ENCODE data around the gene OCIAD1.
"Not testable (repeated sequence)": the region's sequence is repeated elsewhere in the genome, so short reads cannot be mapped to it uniquely, and the experiment has no call there.

The OCIAD1 gene

GRCh38 chr4:48862661-48863060, 31.8 kb downstream of the OCIAD1 start:
- Histone ChIP-seq H3K4me3 (ENCODE audit: low read depth, low read length) (no peak overlapping the region), H3K4me1 (ENCODE audit: control insufficient read depth, insufficient read depth, low read length) (no peaks in the 10 kb centered on the region), H3K36me3 (ENCODE audit: control insufficient read depth, insufficient read depth, low read length) (no peaks in the 10 kb centered on the region), H3K9me3 (ENCODE audit: control insufficient read depth, insufficient read depth, low read length) (no peaks in the 10 kb centered on the region), H3K27me3 (ENCODE audit: control insufficient read depth, insufficient read depth, low read length) (no peaks in the 10 kb centered on the region), H3K9ac (ENCODE audit: low read depth, low read length) (no peak overlapping the region)

- H3K4me1 ChIP-seq (ENCODE audit: control insufficient read depth, insufficient read depth, low read length) = no peaks in the 10 kb centered on the region
Measured at GRCh38 chr4:48863728-48864127, 32.8 kb downstream of the OCIAD1 start.

GRCh38 chr4:48864696-48865095, 33.8 kb downstream of the OCIAD1 start:
- not testable (repeated sequence) for H3K27me3 ChIP-seq (ENCODE audit: control insufficient read depth, insufficient read depth, low read length); H3K4me3 ChIP-seq (ENCODE audit: low read depth, low read length); H3K36me3 ChIP-seq (ENCODE audit: control insufficient read depth, insufficient read depth, low read length); H3K9me3 ChIP-seq (ENCODE audit: control insufficient read depth, insufficient read depth, low read length); H3K9ac ChIP-seq (ENCODE audit: low read depth, low read length); H3K4me1 ChIP-seq (ENCODE audit: control insufficient read depth, insufficient read depth, low read length)

More at GRCh38 chr4:48863728-48864127, 32.8 kb downstream of the OCIAD1 start:
- Histone ChIP-seq H3K36me3 (ENCODE audit: control insufficient read depth, insufficient read depth, low read length) (no peaks in the 10 kb centered on the region), H3K4me3 (ENCODE audit: low read depth, low read length) (no peak overlapping the region), H3K9ac (ENCODE audit: low read depth, low read length) (no peak overlapping the region), H3K27me3 (ENCODE audit: control insufficient read depth, insufficient read depth, low read length) (no peaks in the 10 kb centered on the region), H3K9me3 (ENCODE audit: control insufficient read depth, insufficient read depth, low read length) (no peaks in the 10 kb centered on the region)

- no peaks in the 10 kb centered on the region for H3K36me3 ChIP-seq (ENCODE audit: control insufficient read depth, insufficient read depth, low read length)
- H3K27me3 ChIP-seq (ENCODE audit: control insufficient read depth, insufficient read depth, low read length) = no peaks in the 10 kb centered on the region
- no peak overlapping the region for H3K9ac ChIP-seq (ENCODE audit: low read depth, low read length)
Measured at GRCh38 chr4:48877827-48878535, 47.1 kb downstream of the OCIAD1 start.

GRCh38 chr4:48879561-48880442, 48.9 kb downstream of the OCIAD1 start:
- no peaks in the 10 kb centered on the region for H3K36me3 ChIP-seq (ENCODE audit: control insufficient read depth, insufficient read depth, low read length)
- H3K9me3 ChIP-seq (ENCODE audit: control insufficient read depth, insufficient read depth, low read length) = no peaks in the 10 kb centered on the region
- no peak overlapping the region for H3K9ac ChIP-seq (ENCODE audit: low read depth, low read length)
- H3K4me1 ChIP-seq (ENCODE audit: control insufficient read depth, insufficient read depth, low read length) = no peaks in the 10 kb centered on the region
- H3K27me3 ChIP-seq (ENCODE audit: control insufficient read depth, insufficient read depth, low read length) = no peaks in the 10 kb centered on the region
- no peak overlapping the region for H3K4me3 ChIP-seq (ENCODE audit: low read depth, low read length)

More at GRCh38 chr4:48877827-48878535, 47.1 kb downstream of the OCIAD1 start:
- H3K9me3 ChIP-seq (ENCODE audit: control insufficient read depth, insufficient read depth, low read length) = no peaks in the 10 kb centered on the region
- H3K4me3 ChIP-seq (ENCODE audit: low read depth, low read length) = no peak overlapping the region
- H3K4me1 ChIP-seq (ENCODE audit: control insufficient read depth, insufficient read depth, low read length) = no peaks in the 10 kb centered on the region

GRCh38 chr4:48881646-48882045, 50.8 kb downstream of the OCIAD1 start:
- not testable (repeated sequence) for H3K36me3 ChIP-seq (ENCODE audit: control insufficient read depth, insufficient read depth, low read length); H3K27me3 ChIP-seq (ENCODE audit: control insufficient read depth, insufficient read depth, low read length); H3K4me1 ChIP-seq (ENCODE audit: control insufficient read depth, insufficient read depth, low read length); H3K4me3 ChIP-seq (ENCODE audit: low read depth, low read length); H3K9ac ChIP-seq (ENCODE audit: low read depth, low read length); H3K9me3 ChIP-seq (ENCODE audit: control insufficient read depth, insufficient read depth, low read length)

- H3K9me3 ChIP-seq (ENCODE audit: control insufficient read depth, insufficient read depth, low read length); H3K36me3 ChIP-seq (ENCODE audit: control insufficient read depth, insufficient read depth, low read length); H3K27me3 ChIP-seq (ENCODE audit: control insufficient read depth, insufficient read depth, low read length); H3K4me3 ChIP-seq (ENCODE audit: low read depth, low read length); H3K4me1 ChIP-seq (ENCODE audit: control insufficient read depth, insufficient read depth, low read length); H3K9ac ChIP-seq (ENCODE audit: low read depth, low read length): not testable (repeated sequence)
Measured at GRCh38 chr4:48889750-48890149, 58.9 kb downstream of the OCIAD1 start.

- Histone ChIP-seq H3K36me3 (ENCODE audit: control insufficient read depth, insufficient read depth, low read length) (peaks cover 3% of the 10 kb centered on the region), H3K4me3 (ENCODE audit: low read depth, low read length) (no peak overlapping the region), H3K4me1 (ENCODE audit: control insufficient read depth, insufficient read depth, low read length) (no peaks in the 10 kb centered on the region), H3K27me3 (ENCODE audit: control insufficient read depth, insufficient read depth, low read length) (no peaks in the 10 kb centered on the region), H3K9ac (ENCODE audit: low read depth, low read length) (no peak overlapping the region), H3K9me3 (ENCODE audit: control insufficient read depth, insufficient read depth, low read length) (no peaks in the 10 kb centered on the region)
Measured at GRCh38 chr4:48891028-48891619, 60.2 kb downstream of the OCIAD1 start.

- Histone ChIP-seq H3K9me3 (ENCODE audit: control insufficient read depth, insufficient read depth, low read length) (no peaks in the 10 kb centered on the region), H3K27me3 (ENCODE audit: control insufficient read depth, insufficient read depth, low read length) (no peaks in the 10 kb centered on the region), H3K9ac (ENCODE audit: low read depth, low read length) (no peak overlapping the region), H3K36me3 (ENCODE audit: control insufficient read depth, insufficient read depth, low read length) (peaks cover 9% of the 10 kb centered on the region), H3K4me3 (ENCODE audit: low read depth, low read length) (no peak overlapping the region), H3K4me1 (ENCODE audit: control insufficient read depth, insufficient read depth, low read length) (no peaks in the 10 kb centered on the region)
Measured at GRCh38 chr4:48896845-48897244, 66.0 kb downstream of the OCIAD1 start.

GRCh38 chr4:48898733-48899431, 68.0 kb downstream of the OCIAD1 start:
- H3K9ac ChIP-seq (ENCODE audit: low read depth, low read length) = no peak overlapping the region
- no peaks in the 10 kb centered on the region for H3K9me3 ChIP-seq (ENCODE audit: control insufficient read depth, insufficient read depth, low read length)
- peaks cover 7% of the 10 kb centered on the region for H3K36me3 ChIP-seq (ENCODE audit: control insufficient read depth, insufficient read depth, low read length)
- no peaks in the 10 kb centered on the region for H3K27me3 ChIP-seq (ENCODE audit: control insufficient read depth, insufficient read depth, low read length)
- H3K4me3 ChIP-seq (ENCODE audit: low read depth, low read length) = no peak overlapping the region
- H3K4me1 ChIP-seq (ENCODE audit: control insufficient read depth, insufficient read depth, low read length) = no peaks in the 10 kb centered on the region

- Histone ChIP-seq H3K4me3 (ENCODE audit: low read depth, low read length) (no peak overlapping the region), H3K9me3 (ENCODE audit: control insufficient read depth, insufficient read depth, low read length) (no peaks in the 10 kb centered on the region), H3K9ac (ENCODE audit: low read depth, low read length) (no peak overlapping the region), H3K4me1 (ENCODE audit: control insufficient read depth, insufficient read depth, low read length) (no peaks in the 10 kb centered on the region), H3K36me3 (ENCODE audit: control insufficient read depth, insufficient read depth, low read length) (peaks cover 7% of the 10 kb centered on the region), H3K27me3 (ENCODE audit: control insufficient read depth, insufficient read depth, low read length) (no peaks in the 10 kb centered on the region)
Measured at GRCh38 chr4:48899432-48899749, 68.5 kb downstream of the OCIAD1 start.
